HepG2 (cell line): Measurements from ENCODE around the gene VASH2. TPM values are rescaled to one million over a fixed set of nuclear protein-coding genes. Genes with fewer than 3 reads are reported as not detected.

Experiments
- ATAC-seq: fragments of 200-7000 bp; cut with Tn5 transposase; 3 replicates; pipeline ENCODE4 v1.9.1; 2020; ENCODE audit warnings: mild to moderate bottlenecking, moderate library complexity
- BruUV-seq: library from RNA; stranded (reverse); fragments of 400-500 nt; replicated peaks from 2 replicates; lab custom pipeline; 2021; lab: Mats Ljungman, UMichigan
- CTCF ChIA-PET: fragments of 300-600 bp; formaldehyde crosslinking; extraction: SDS; loops from one replicate; lab custom pipeline; 2021; ENCODE audit warnings: low total read pairs, inconsistent platforms, low intra/inter-chr PET ratio; lab: Yijun Ruan, JAX
- POLR2A ChIA-PET: fragments of 350-600 bp; sonication (Branson Sonifier 250); formaldehyde crosslinking; loops from one replicate; lab custom pipeline; 2020; ENCODE audit warnings: antibody characterized with exemption, inconsistent platforms; lab: Yijun Ruan, JAX
- DNase-seq: peaks from one replicate; pipeline ENCODE4 v3.0.0-alpha.2; 2015; ENCODE audit warnings: low spot score
- FAIRE-seq: peaks from 3 replicates; lab custom pipeline; 2011; peaks lifted over from hg19 to GRCh38; lab: Jason Lieb, UNC
- H2AFZ ChIP-seq: one replicate; pipeline ENCODE4 v1.6.1; 2011; ENCODE audit warnings: low read length, inconsistent platforms
- H3K27ac ChIP-seq: fragments of 300-600 bp; 3 replicates; pipeline ENCODE4 v1.8.0; 2011; ENCODE audit warnings: mixed run types, mild to moderate bottlenecking, mixed read lengths, low read length, inconsistent platforms; ENCODE audit not compliant: insufficient read depth; ENCODE audit errors: extremely low read length
- H3K27me3 ChIP-seq, 2 experiments: fragments of 200-600 bp in 1 of 2; 2 replicates in 1 of 2; 3 replicates in 1 of 2; pipeline versions ENCODE4 v1.6.0 to v1.8.0; 2011; ENCODE audit warnings: low read length in 2 of 2, mild to moderate bottlenecking in 2 of 2, moderate library complexity in 2 of 2, inconsistent platforms in 1 of 2; ENCODE audit not compliant: insufficient read depth in 2 of 2, control insufficient read depth in 1 of 2
- H3K36me3 ChIP-seq, 2 experiments: fragments of 200-600 bp in 1 of 2; replicated peaks in 1 of 2; 2 replicates in 1 of 2; 3 replicates in 1 of 2; pipeline versions ENCODE4 v1.5.1 to v1.8.0; 2011; ENCODE audit warnings: low read length in 2 of 2, inconsistent platforms in 1 of 2; ENCODE audit not compliant: insufficient read depth in 2 of 2, control insufficient read depth in 1 of 2
- H3K4me1 ChIP-seq: 2 replicates; pipeline ENCODE4 v1.5.1; 2012; ENCODE audit warnings: low read length, inconsistent platforms; ENCODE audit not compliant: insufficient read depth
- H3K4me2 ChIP-seq: 2 replicates; pipeline ENCODE4 v1.6.0; 2011; ENCODE audit warnings: low read depth, low read length, inconsistent platforms
- H3K4me3 ChIP-seq, 3 experiments: fragments of 200-600 bp in 1 of 3; sonication (generic), shearing (Covaris generic) in 1 of 3; replicated peaks in 1 of 3; 2 replicates each; pipeline ENCODE4 v1.5.1; 2011 to 2016; ENCODE audit warnings: low read length in 3 of 3, inconsistent platforms in 2 of 3, low read depth in 2 of 3, mild to moderate bottlenecking in 2 of 3, control low read depth in 1 of 3, mixed read lengths in 1 of 3; ENCODE audit not compliant: insufficient read depth in 1 of 3
- H3K79me2 ChIP-seq: one replicate; pipeline ENCODE4 v1.6.1; 2011; ENCODE audit warnings: low read length, inconsistent platforms; ENCODE audit not compliant: insufficient read depth
- H3K9ac ChIP-seq: 2 replicates; pipeline ENCODE4 v1.6.0; 2011; ENCODE audit warnings: mild to moderate bottlenecking, low read depth, low read length, inconsistent platforms; ENCODE audit not compliant: insufficient read depth
- H3K9me3 ChIP-seq: 2 replicates; pipeline ENCODE4 v1.5.1; 2012; ENCODE audit warnings: mild to moderate bottlenecking, low read length
- H4K20me1 ChIP-seq: 2 replicates; pipeline ENCODE4 v1.6.0; 2011; ENCODE audit warnings: inconsistent platforms, mild to moderate bottlenecking, low read length, moderate library complexity; ENCODE audit not compliant: insufficient read depth
- ATF7 ChIP-seq, 2 experiments: fragments of 450-650 bp in 1 of 2; sonication (generic) in 1 of 2; formaldehyde crosslinking in 1 of 2; IDR thresholded peaks; 2 replicates each; pipeline versions ENCODE4 v1.4.0 to v1.6.1; 2016 to 2020; ENCODE audit warnings: antibody characterized with exemption in 1 of 2, mild to moderate bottlenecking in 1 of 2, missing genetic modification reagents in 1 of 2
- DNMT1 ChIP-seq: sonication (generic); formaldehyde crosslinking; IDR thresholded peaks from 2 replicates; pipeline ENCODE4 v1.5.1; 2020; ENCODE audit warnings: mild to moderate bottlenecking, missing genetic modification reagents
- FOXJ3 ChIP-seq: sonication (generic); formaldehyde crosslinking; IDR thresholded peaks from 2 replicates; pipeline ENCODE4 v1.4.0; 2020; ENCODE audit warnings: missing genetic modification reagents, mild to moderate bottlenecking, borderline replicate concordance
- FOXO1 ChIP-seq: sonication (generic); formaldehyde crosslinking; IDR thresholded peaks from 2 replicates; pipeline ENCODE4 v1.4.0; 2020; ENCODE audit warnings: missing genetic modification reagents
- PAX8 ChIP-seq: sonication (generic); formaldehyde crosslinking; IDR thresholded peaks from 2 replicates; pipeline ENCODE4 v1.8.0; 2022; ENCODE audit warnings: mild to moderate bottlenecking, missing genetic modification reagents, borderline replicate concordance
- RCOR2 ChIP-seq: IDR thresholded peaks from 2 replicates; pipeline ENCODE4 v1.6.1; 2016; ENCODE audit warnings: missing biosample characterization, missing genetic modification reagents
- SAP130 ChIP-seq: IDR thresholded peaks from 2 replicates; pipeline ENCODE4 v1.6.1; 2016; ENCODE audit warnings: low read depth
- ZNF17 ChIP-seq: sonication (generic); formaldehyde crosslinking; IDR thresholded peaks from 2 replicates; pipeline ENCODE4 v1.5.0; 2020; ENCODE audit warnings: mild to moderate bottlenecking, missing genetic modification reagents
- ZNF724P ChIP-seq: sonication (generic); formaldehyde crosslinking; IDR thresholded peaks from 2 replicates; pipeline ENCODE4 v1.8.0; 2022; ENCODE audit warnings: missing genetic modification reagents, borderline replicate concordance
- WGBS: methylation state at CpG from one replicate; pipeline ENCODE4 v1.1.6; 2017; ENCODE audit warnings: low lambda C conversion rate; 5-methylcytosine and 5-hydroxymethylcytosine counted together
- in situ Hi-C: cut with HindIII; loops from 2 replicates; pipeline ENCODE4 v1.10.0; 2017; ENCODE audit warnings: low pct_unique_long_range_greater_than_20kb; ENCODE audit not compliant: extremely low pct_ligation_motif_present
- intact Hi-C: fragments of 100-400 bp; cut with micrococcal nuclease; formaldehyde crosslinking; loops from one replicate; pipeline ENCODE4 v1.10.0; 2022; ENCODE audit not compliant: unreplicated experiment
- polyA plus RNA-seq, 8 experiments: library from polyadenylated mRNA; depleted of rRNA in 3 of 8; stranded (reverse) in 7 of 8; unstranded in 1 of 8; fragments of >200 nt; fragmentation: Illumina TruSeq in 4 of 8; extraction: Trizol in 4 of 8; gene quantifications; 2 replicates each; pipeline versions ENCODE4 v1.2.1 to v1.2.3, GENCODE V29; 2011 to 2016; ENCODE audit warnings: low read depth in 4 of 8, missing spikeins in 1 of 8, mixed read lengths in 1 of 8; ENCODE audit not compliant: insufficient read depth in 1 of 8
- total RNA-seq, 5 experiments: library from RNA; depleted of rRNA; stranded (reverse); fragments of >200 nt; fragmentation: Illumina TruSeq; extraction: Trizol; gene quantifications; 2 replicates each; pipeline ENCODE4 v1.2.3, GENCODE V29; 2016; ENCODE audit warnings: low read depth in 1 of 5
- TF ChIP-seq, protein P1 (sequence below): IDR thresholded peaks from 2 replicates; pipeline ENCODE4 v1.6.1; 2012; ENCODE audit warnings: low read length, improper control_type of control experiment
- TF ChIP-seq, protein P2 (sequence below): sonication (generic); formaldehyde crosslinking; IDR thresholded peaks from 2 replicates; pipeline ENCODE4 v1.5.0; 2020; ENCODE audit warnings: missing genetic modification reagents, mild to moderate bottlenecking, borderline replicate concordance
- TF ChIP-seq, protein P3 (sequence below): sonication (generic); formaldehyde crosslinking; IDR thresholded peaks from 2 replicates; pipeline ENCODE4 v1.9.0; 2022; ENCODE audit warnings: low read depth, missing genetic modification reagents
- TF ChIP-seq, protein P4 (sequence below): sonication (generic); formaldehyde crosslinking; IDR thresholded peaks from 2 replicates; pipeline ENCODE4 v1.8.0; 2022; ENCODE audit warnings: missing genetic modification reagents, mild to moderate bottlenecking, moderate library complexity, borderline replicate concordance
- TF ChIP-seq, protein P5 (sequence below): IDR thresholded peaks from 2 replicates; pipeline ENCODE4 v1.6.1; 2016; ENCODE audit warnings: low read depth, borderline replicate concordance

VASH2 gene
- total and polyA plus RNA-seq, 2 of the 13 experiments (the other 11 are each of a cell fraction or from before 2014, with no cell fraction given): 0.44 to 1.00 TPM

DNA sequence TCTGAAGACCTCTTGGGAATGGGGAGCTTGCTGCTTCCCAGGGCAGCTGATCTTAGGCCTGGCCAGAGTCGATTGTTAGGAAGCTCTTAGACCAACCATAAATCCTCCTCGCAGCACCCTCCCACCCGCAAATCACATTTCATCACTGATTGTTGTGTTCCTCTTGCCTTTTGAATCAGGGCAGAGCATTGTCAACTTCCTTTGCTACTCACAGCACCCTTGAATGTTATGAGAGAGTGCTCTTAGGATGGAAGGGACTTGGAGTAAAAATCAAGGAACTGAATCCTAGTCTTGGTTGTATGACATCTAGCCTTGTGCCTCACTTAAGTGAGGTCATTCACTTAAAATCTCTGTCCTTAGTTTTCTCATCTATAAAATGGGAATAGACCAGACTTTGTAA, 3.0 kb downstream of the VASH2 start (continued):
- TF ChIP-seq FOXO1: no peak
- TF ChIP-seq, all 625 proteins: peak for 0

DNA sequence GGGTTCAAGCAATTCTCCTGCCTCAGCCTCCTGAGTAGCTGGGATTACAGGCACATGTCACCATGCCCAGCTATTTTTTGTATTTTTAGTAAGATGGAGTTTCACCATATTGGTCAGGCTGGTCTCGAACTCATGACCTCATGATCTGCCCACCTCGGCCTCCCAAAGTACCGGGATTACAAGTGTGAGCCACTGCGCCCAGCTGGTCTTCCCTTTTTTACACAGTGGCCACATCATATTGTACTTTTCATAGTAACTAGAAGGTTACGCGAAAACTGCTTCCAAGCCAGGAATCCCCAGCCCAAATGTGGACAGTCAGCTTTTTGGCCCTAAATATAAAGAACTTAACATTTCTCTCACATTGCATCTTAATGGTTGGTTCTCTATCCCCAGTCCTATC, 4.2 kb downstream of the VASH2 start:
- intact Hi-C loops (no loop called here), in situ Hi-C loops (no loop called here)
- no peaks in the 10 kb centered on the region for H3K79me2 ChIP-seq
- no peaks in the 10 kb centered on the region for H3K36me3 ChIP-seq
- ChIA-PET POLR2A (no interaction called here), CTCF (no interaction called here)
- H4K20me1 ChIP-seq: no peaks in the 10 kb centered on the region
- H3K4me3 ChIP-seq: no peak overlapping the region
- H3K27ac ChIP-seq: no peak overlapping the region
- ATAC-seq (no peak), FAIRE-seq (no peak), DNase-seq (no peak)
- 84% methylated on average over 6 of the region's 6 CpGs for WGBS
- peaks cover 7% of the 10 kb centered on the region; the same call in 1 of the 2 replicates for H3K4me1 ChIP-seq
- no peaks in the 10 kb centered on the region for H3K27me3 ChIP-seq
- no peaks in the 10 kb centered on the region for H3K9me3 ChIP-seq
- H3K4me2 ChIP-seq: no peak overlapping the region
- H3K9ac ChIP-seq: no peak overlapping the region
- BruUV-seq: no TSS peak
- H2AFZ ChIP-seq: no peak overlapping the region
- no peak for TF ChIP-seq ZNF17 (CRISPR knock-in tag)
- TF ChIP-seq FOXJ3 (CRISPR knock-in tag): no peak
- TF ChIP-seq PAX8 (CRISPR knock-in tag): no peak
- TF ChIP-seq, protein P1, sequence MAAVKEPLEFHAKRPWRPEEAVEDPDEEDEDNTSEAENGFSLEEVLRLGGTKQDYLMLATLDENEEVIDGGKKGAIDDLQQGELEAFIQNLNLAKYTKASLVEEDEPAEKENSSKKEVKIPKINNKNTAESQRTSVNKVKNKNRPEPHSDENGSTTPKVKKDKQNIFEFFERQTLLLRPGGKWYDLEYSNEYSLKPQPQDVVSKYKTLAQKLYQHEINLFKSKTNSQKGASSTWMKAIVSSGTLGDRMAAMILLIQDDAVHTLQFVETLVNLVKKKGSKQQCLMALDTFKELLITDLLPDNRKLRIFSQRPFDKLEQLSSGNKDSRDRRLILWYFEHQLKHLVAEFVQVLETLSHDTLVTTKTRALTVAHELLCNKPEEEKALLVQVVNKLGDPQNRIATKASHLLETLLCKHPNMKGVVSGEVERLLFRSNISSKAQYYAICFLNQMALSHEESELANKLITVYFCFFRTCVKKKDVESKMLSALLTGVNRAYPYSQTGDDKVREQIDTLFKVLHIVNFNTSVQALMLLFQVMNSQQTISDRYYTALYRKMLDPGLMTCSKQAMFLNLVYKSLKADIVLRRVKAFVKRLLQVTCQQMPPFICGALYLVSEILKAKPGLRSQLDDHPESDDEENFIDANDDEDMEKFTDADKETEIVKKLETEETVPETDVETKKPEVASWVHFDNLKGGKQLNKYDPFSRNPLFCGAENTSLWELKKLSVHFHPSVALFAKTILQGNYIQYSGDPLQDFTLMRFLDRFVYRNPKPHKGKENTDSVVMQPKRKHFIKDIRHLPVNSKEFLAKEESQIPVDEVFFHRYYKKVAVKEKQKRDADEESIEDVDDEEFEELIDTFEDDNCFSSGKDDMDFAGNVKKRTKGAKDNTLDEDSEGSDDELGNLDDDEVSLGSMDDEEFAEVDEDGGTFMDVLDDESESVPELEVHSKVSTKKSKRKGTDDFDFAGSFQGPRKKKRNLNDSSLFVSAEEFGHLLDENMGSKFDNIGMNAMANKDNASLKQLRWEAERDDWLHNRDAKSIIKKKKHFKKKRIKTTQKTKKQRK: no peak
- TF ChIP-seq, protein P2, sequence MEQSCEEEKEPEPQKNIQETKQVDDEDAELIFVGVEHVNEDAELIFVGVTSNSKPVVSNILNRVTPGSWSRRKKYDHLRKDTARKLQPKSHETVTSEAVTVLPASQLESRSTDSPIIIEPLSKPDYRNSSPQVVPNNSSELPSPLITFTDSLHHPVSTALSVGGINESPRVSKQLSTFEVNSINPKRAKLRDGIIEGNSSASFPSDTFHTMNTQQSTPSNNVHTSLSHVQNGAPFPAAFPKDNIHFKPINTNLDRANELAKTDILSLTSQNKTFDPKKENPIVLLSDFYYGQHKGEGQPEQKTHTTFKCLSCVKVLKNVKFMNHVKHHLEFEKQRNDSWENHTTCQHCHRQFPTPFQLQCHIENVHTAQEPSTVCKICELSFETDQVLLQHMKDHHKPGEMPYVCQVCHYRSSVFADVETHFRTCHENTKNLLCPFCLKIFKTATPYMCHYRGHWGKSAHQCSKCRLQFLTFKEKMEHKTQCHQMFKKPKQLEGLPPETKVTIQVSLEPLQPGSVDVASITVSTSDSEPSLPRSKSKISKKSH (CRISPR knock-in tag): no peak
- TF ChIP-seq RCOR2 (CRISPR knock-in tag): no peak
- TF ChIP-seq ZNF724P (CRISPR knock-in tag): no peak
- TF ChIP-seq, protein P3, sequence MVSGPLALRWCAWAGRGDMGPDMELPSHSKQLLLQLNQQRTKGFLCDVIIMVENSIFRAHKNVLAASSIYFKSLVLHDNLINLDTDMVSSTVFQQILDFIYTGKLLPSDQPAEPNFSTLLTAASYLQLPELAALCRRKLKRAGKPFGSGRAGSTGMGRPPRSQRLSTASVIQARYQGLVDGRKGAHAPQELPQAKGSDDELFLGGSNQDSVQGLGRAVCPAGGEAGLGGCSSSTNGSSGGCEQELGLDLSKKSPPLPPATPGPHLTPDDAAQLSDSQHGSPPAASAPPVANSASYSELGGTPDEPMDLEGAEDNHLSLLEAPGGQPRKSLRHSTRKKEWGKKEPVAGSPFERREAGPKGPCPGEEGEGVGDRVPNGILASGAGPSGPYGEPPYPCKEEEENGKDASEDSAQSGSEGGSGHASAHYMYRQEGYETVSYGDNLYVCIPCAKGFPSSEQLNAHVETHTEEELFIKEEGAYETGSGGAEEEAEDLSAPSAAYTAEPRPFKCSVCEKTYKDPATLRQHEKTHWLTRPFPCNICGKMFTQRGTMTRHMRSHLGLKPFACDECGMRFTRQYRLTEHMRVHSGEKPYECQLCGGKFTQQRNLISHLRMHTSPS (CRISPR knock-in tag): no peak
- no peak for TF ChIP-seq ATF7 (IDR thresholded peaks at IDR 0.05)
- no peak for TF ChIP-seq ATF7 (CRISPR knock-in tag; IDR thresholded peaks at IDR 0.05)
- TF ChIP-seq, protein P4, sequence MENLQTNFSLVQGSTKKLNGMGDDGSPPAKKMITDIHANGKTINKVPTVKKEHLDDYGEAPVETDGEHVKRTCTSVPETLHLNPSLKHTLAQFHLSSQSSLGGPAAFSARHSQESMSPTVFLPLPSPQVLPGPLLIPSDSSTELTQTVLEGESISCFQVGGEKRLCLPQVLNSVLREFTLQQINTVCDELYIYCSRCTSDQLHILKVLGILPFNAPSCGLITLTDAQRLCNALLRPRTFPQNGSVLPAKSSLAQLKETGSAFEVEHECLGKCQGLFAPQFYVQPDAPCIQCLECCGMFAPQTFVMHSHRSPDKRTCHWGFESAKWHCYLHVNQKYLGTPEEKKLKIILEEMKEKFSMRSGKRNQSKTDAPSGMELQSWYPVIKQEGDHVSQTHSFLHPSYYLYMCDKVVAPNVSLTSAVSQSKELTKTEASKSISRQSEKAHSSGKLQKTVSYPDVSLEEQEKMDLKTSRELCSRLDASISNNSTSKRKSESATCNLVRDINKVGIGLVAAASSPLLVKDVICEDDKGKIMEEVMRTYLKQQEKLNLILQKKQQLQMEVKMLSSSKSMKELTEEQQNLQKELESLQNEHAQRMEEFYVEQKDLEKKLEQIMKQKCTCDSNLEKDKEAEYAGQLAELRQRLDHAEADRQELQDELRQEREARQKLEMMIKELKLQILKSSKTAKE (CRISPR knock-in tag): no peak
- no peak for TF ChIP-seq SAP130 (CRISPR knock-in tag)
- TF ChIP-seq DNMT1 (CRISPR knock-in tag): no peak
- TF ChIP-seq, protein P5, sequence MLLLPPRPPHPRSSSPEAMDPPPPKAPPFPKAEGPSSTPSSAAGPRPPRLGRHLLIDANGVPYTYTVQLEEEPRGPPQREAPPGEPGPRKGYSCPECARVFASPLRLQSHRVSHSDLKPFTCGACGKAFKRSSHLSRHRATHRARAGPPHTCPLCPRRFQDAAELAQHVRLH (CRISPR knock-in tag): no peak
